Adipose tissue (tissue), 3 donors: ENCODE data around the gene INSM1. TPM values are rescaled to one million over a fixed set of nuclear protein-coding genes. Genes with fewer than 3 reads are reported as not detected.

Experiments
- H3K27ac ChIP-seq: one replicate; pipeline ENCODE4 v1.5.1; 2013; ENCODE audit warnings: low read depth, low read length
- WGBS, 3 donors: extraction: QIAGEN DNeasy Blood & Tissue Kit; methylation state at CpG; one replicate each; pipeline ENCODE4 v1.1.7; 2013; 5-methylcytosine and 5-hydroxymethylcytosine counted together
- polyA plus RNA-seq, 3 donors: library from polyadenylated mRNA; stranded (reverse); fragments of 200-250 nt; gene quantifications; one replicate each; pipeline ENCODE4 v1.2.3, GENCODE V29; 2013
- donor health status: healthy with polysubstance abuse.
- donor health status: Bipolar disorder and iron deficiency.
- donor health status: healthy.

INSM1 gene
- polyA plus RNA-seq, 3 donors, result 0.06 to 3.2 (median 0.22) TPM

GRCh38 chr20:20358801-20359200, 9.1 kb upstream of the INSM1 start:
- no peak overlapping the region for H3K27ac ChIP-seq

- no peak overlapping the region for H3K27ac ChIP-seq
- WGBS, 3 donors, result 80 to 85% (median 84%) methylated on average over 6 of the region's 6 CpGs
Measured at GRCh38 chr20:20359628-20360027, 8.3 kb upstream of the INSM1 start.

DNA sequence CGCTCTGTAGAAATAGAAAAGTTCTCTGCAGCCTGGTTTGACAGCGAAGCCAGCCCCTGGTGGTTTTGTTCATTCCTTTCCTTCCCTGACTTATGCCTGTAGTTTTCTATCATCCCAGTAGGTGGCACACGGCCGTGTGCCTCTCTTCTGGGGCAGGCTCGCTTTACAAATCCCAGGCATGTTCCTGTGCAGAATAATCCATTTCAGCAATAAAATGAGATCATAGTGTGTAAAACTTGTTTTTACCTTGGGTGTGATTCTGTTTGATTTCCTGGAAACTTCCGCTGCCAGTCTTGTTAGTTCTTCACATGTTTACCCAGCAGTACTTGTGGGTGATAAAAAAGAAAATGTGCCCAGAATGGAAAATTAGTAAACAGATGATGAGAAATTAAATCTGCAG, 7.4 kb upstream of the INSM1 start:
- WGBS, 3 donors, result 2 to 4% (median 3%) methylated on average over 6 of the region's 6 CpGs
- no peak overlapping the region for H3K27ac ChIP-seq

GRCh38 chr20:20362774-20363433, 5.0 kb upstream of the INSM1 start:
- no peak overlapping the region for H3K27ac ChIP-seq
- 1 to 5% (median 5%) methylated on average over 17 of the region's 17 CpGs for WGBS, 3 donors

DNA sequence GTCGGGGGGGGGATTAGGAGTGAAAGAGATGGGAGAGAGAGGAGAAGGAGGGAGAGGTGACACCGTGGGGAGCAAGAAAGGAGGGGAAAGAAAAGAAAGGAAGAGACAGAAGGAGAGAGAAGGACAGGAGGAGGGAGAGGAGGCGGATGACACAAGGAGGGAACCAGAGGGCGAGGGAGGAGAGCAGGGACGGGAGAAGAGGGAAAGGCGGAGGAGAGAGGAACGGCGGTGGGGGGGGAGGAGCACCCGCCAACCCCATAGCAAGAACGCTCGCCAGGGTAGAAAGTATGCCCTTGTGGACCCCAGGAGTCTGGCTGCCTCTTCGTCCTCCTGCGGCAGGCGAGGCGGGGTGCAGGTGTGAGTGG, 4.5 kb upstream of the INSM1 start:
- WGBS, 3 donors, result 3 to 7% (median 4%) methylated on average over 14 to 15 of the region's 15 CpGs

GRCh38 chr20:20363799-20364592, 3.9 kb upstream of the INSM1 start:
- no peak overlapping the region for H3K27ac ChIP-seq
- 2 to 3% (median 3%) methylated on average over 65 to 70 of the region's 70 CpGs for WGBS, 3 donors

More for the DNA sequence above, 4.5 kb upstream of the INSM1 start:
- no peak overlapping the region for H3K27ac ChIP-seq

DNA sequence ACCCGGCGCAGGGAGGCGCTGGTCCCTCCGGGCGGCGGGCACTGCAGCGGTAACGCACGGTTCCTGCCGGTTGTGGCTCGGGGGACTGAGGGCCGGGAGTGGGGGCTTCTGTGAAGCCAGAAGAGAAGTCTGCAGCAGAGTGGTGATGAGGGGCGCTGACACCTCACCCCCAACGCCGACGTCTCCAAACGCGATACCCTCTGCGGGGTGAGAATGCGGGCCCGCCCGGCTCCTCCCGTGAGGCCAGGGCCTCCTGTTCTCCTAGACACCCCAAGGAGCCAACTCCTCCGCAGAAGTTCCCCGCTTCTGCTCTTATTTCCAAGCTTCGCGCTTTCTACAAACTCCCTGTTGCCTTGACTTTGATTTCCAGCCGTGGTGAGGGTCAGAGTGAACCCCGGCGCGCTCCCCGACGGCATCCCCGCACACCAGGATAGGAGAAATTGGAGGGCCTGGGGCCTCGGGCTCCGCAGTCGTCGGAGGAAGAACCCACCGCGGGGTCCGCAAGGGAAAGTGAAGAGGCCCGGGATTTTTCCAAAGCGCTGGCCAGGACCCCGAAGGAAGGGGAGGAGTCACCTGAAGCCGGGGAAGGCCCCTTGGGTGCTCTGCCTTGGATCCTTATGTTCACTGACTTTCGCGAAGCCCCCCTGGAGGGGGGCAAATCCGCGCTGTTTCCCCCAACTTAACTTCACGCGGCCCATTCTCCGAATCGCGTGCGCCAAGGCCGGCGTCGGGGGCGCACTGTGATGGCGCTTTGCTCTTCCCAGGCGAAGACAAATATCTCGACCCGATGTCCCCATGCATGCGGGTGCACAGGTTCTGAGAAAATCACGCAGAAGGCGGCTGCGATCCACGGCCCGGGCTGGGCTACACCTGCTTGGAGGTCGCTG, 3.1 kb upstream of the INSM1 start:
- WGBS, 3 donors, result 3 to 4% (median 4%) methylated on average over 69 to 70 of the region's 70 CpGs
- H3K27ac ChIP-seq, result no peak overlapping the region

GRCh38 chr20:20365480-20366161, 2.3 kb upstream of the INSM1 start:
- WGBS, 3 donors, result 8 to 12% (median 10%) methylated on average over 18 of the region's 18 CpGs
- no peak overlapping the region for H3K27ac ChIP-seq

DNA sequence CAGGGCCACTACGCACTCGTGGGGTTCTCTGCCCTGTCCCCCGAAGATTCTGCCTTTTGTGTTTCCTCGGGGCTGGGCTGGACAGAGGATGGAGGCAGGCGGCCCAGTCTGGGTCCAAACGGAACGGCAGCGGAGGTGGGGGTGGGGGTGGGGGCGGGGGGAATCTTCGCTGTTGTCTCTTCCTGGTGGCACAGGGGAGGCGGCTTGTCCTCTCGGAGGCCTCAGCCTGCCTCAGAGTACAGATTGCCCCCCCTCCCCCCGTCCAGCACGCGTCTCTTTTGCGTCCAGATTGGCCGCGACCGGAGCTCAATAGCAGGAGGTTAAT, 1.4 kb upstream of the INSM1 start:
- WGBS, 3 donors, result 3 to 8% (median 7%) methylated on average over 15 to 19 of the region's 19 CpGs
- no peak overlapping the region for H3K27ac ChIP-seq

DNA sequence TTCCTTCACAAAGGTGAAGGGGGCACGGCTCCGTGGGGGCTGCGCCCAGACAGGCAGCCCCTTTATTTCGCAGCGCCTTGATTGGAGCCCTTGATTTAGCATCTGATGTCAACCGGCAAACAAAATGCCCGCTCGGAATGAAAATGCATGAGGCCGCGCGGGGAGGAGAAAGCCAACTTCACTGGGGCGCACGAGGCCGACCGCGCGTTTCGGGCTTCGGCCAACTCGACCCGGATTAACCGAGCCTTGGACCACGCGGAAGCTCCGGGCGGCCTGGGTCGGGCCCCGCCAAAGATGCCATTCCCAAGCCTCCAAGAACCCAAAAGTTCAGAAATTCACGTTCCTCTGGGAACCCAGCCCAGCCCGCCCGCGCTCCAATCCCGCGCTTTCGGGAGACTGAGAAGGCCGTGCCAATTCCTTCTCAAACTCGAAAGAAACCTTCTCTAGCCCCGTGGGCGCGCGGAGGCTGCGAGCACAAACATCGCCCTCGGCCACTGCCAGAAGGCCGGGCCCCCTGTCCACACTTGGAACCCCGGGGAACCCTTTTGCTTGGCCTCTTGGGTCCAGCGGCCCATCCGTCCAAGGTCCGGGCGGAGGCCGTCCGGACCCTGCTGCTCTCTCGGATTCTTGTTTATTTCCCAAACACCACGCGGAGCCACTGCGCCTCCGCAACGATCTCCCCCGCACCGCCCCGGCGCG, 879 bp upstream of the INSM1 start:
- no peak overlapping the region for H3K27ac ChIP-seq
- WGBS, 3 donors, result 2% methylated on average over 63 of the region's 63 CpGs

DNA sequence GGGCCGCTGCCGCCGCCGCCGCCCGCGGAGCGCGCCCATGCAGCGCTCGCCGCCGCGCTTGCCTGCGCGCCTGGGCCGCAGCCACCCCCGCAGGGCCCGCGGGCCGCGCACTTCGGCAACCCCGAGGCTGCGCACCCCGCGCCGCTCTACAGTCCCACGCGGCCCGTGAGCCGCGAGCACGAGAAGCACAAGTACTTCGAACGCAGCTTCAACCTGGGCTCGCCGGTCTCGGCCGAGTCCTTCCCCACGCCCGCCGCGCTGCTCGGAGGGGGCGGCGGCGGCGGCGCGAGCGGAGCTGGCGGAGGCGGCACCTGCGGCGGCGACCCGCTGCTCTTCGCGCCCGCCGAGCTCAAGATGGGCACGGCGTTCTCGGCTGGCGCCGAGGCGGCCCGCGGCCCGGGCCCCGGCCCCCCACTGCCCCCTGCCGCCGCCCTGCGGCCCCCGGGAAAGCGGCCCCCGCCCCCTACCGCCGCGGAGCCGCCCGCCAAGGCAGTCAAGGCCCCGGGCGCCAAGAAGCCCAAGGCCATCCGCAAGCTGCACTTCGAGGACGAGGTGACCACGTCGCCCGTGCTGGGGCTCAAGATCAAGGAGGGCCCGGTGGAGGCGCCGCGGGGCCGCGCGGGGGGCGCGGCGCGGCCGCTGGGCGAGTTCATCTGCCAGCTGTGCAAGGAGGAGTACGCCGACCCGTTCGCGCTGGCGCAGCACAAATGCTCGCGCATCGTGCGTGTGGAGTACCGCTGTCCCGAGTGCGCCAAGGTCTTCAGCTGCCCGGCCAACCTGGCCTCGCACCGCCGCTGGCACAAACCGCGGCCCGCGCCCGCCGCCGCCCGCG, 730 bp downstream of the INSM1 start:
- WGBS, 3 donors, result 1% methylated on average over 90 to 130 of the region's 130 CpGs
- no peak overlapping the region for H3K27ac ChIP-seq

DNA sequence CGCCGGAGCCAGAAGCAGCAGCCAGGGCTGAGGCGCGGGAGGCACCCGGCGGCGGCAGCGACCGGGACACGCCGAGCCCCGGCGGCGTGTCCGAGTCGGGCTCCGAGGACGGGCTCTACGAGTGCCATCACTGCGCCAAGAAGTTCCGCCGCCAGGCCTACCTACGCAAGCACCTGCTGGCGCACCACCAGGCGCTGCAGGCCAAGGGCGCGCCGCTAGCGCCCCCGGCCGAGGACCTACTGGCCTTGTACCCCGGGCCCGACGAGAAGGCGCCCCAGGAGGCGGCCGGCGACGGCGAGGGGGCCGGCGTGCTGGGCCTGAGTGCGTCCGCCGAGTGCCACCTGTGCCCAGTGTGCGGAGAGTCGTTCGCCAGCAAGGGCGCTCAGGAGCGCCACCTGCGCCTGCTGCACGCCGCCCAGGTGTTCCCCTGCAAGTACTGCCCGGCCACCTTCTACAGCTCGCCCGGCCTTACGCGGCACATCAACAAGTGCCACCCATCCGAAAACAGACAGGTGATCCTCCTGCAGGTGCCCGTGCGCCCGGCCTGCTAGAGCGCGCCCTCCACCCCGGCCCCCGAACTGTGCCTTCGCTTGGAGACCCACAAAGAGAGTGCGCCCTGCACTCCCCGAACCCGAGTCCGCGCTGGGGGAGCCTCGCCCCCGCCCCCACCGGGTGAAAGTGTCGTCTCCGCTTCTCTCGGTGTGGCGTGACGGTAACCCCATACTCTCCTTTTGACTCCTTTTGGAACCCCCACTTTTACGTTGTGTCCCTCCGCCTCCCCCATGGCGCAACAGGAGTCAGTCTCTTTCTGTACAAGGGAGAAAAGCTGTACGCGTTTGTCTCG, 1.6 kb downstream of the INSM1 start:
- WGBS, 3 donors, result 2 to 3% (median 3%) methylated on average over 75 to 86 of the region's 86 CpGs
- no peak overlapping the region for H3K27ac ChIP-seq

- WGBS, 3 donors, result 10 to 16% (median 13%) methylated on average over 10 of the region's 10 CpGs
- no peak overlapping the region for H3K27ac ChIP-seq
Measured at GRCh38 chr20:20370094-20370575, 2.2 kb downstream of the INSM1 start.

- no peak overlapping the region for H3K27ac ChIP-seq
- 18 to 27% (median 22%) methylated on average over 7 of the region's 7 CpGs for WGBS, 3 donors
Measured at GRCh38 chr20:20371083-20371482, 3.2 kb downstream of the INSM1 start.

GRCh38 chr20:20371681-20372080, 3.8 kb downstream of the INSM1 start:
- no peak overlapping the region for H3K27ac ChIP-seq
- 16 to 24% (median 16%) methylated on average over 3 of the region's 3 CpGs for WGBS, 3 donors

DNA sequence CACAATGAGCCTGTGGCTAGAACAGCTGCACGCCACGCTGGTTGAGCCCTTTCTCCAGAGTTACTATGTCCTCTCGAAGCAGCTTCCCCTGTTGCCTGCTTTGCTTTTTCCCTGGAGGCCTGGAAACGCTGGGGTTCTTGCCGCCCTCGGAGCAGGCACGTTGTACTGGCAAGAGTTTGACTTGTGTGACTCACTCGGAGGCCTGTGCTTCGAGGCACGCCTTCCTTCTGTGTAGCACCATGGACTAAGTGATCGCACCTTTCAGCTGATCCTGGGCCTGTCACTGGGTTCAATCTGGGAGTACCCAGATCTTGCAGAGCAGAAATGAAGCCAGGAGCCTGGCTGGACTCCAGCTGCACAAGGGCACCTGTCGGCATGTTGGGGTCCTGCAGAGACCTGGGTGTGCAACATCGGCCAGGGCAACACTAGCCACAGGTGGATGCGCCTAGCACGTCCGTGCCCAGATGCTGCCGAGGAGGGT, 5.2 kb downstream of the INSM1 start:
- 51 to 65% (median 53%) methylated on average over 17 of the region's 17 CpGs for WGBS, 3 donors
- H3K27ac ChIP-seq, result no peak overlapping the region
